H1 (cell line): ENCODE data around the gene FAM3B. TPM values are rescaled to one million over a fixed set of nuclear protein-coding genes. Genes with fewer than 3 reads are reported as not detected.

Experiments used
- CBX8 ChIP-seq: fragments of 300-800, 300-1000 bp; sonication (generic); IDR thresholded peaks from 2 replicates; pipeline ENCODE4 v1.7.1; 2016; ENCODE audit warnings: low read depth, low read length, borderline replicate concordance
- EGR1 ChIP-seq: IDR thresholded peaks from 2 replicates; pipeline ENCODE4 v1.6.1; 2011; ENCODE audit warnings: low read depth, low read length, borderline replicate concordance
- GABPA ChIP-seq: IDR thresholded peaks from 2 replicates; pipeline ENCODE4 v1.6.1; 2011; ENCODE audit warnings: mild to moderate bottlenecking, low read length, moderate library complexity, borderline replicate concordance; ENCODE audit not compliant: insufficient read depth
- polyA plus RNA-seq, 7 experiments: library from polyadenylated mRNA; depleted of rRNA in 3 of 7; stranded (reverse) in 5 of 7; unstranded in 2 of 7; fragments of >200 nt in 5 of 7; fragments of 200-250 nt in 2 of 7; gene quantifications; 1 replicate in 5 of 7; 2 replicates in 1 of 7; 4 replicates in 1 of 7; pipeline versions ENCODE4 v1.2.1 to v1.2.3, GENCODE V29; 2011 to 2013; ENCODE audit warnings: missing spikeins in 2 of 7, mixed read lengths in 2 of 7
- total RNA-seq: library from RNA; stranded (reverse); fragmentation: NEBNext Ultra II Directional; extraction: Animal tissue kit (Norgen Biotek cat#: 25700); gene quantifications from 2 replicates; pipeline ENCODE4 v1.2.1, GENCODE V29; 2021
- TF ChIP-seq, protein P1 (sequence below): fragments of 300-600 bp; sonication (generic); IDR thresholded peaks from 2 replicates; pipeline ENCODE4 v1.7.1; 2012; ENCODE audit warnings: low read length, moderate library complexity, mild to moderate bottlenecking, inconsistent platforms; ENCODE audit not compliant: insufficient replicate concordance
- TF ChIP-seq, protein P2 (sequence below): IDR thresholded peaks from 2 replicates; pipeline ENCODE4 v1.6.1; 2012; ENCODE audit warnings: low read length, inconsistent platforms
- TF ChIP-seq, protein P3 (sequence below): IDR thresholded peaks from 2 replicates; pipeline ENCODE4 v1.6.1; 2012; ENCODE audit warnings: inconsistent platforms
- TF ChIP-seq, protein P4 (sequence below): IDR thresholded peaks from 2 replicates; pipeline ENCODE4 v1.6.1; 2011; ENCODE audit warnings: low read depth, mild to moderate bottlenecking, low read length; ENCODE audit not compliant: insufficient read depth

Gene FAM3B
- total and polyA plus RNA-seq, 2 of the 8 experiments (the other 6 are each of a cell fraction or from before 2014, with no cell fraction given), result 2.0 TPM

DNA sequence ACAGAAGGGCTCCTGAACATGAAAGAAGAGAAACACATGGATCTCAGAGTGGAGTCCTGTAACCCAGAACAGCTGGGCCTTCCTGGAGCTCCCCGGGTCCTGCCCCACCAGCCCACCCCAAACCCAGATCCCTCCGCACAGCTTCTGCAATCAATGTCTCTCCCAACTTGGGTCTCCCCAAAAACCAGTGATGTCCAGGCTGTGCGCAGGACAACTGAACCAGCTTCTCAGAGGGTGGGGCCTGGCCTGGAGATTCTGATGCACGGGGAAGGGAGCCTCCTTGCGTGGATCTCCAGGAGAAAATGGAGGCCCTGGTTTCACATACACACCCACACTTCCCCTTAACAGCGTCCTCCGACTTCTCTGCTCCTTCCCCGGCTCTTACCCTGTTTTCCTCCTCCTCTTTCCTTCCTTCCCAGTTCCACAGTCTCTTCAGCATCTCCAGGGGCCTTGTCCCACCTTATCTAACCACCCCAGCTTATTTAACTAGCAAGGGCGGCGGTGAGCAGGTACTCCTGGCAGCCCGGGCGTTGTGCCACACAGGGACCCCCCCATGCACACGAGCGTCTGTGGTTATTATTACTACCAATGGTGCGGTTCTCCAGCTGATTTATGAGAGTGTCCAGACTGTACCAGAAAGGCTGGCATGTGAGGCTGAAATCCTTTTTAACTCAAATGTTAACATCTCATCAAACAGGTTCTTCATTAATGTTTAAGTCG lies 34.0 kb downstream of the FAM3B start (continued):
- TF ChIP-seq, protein P1, sequence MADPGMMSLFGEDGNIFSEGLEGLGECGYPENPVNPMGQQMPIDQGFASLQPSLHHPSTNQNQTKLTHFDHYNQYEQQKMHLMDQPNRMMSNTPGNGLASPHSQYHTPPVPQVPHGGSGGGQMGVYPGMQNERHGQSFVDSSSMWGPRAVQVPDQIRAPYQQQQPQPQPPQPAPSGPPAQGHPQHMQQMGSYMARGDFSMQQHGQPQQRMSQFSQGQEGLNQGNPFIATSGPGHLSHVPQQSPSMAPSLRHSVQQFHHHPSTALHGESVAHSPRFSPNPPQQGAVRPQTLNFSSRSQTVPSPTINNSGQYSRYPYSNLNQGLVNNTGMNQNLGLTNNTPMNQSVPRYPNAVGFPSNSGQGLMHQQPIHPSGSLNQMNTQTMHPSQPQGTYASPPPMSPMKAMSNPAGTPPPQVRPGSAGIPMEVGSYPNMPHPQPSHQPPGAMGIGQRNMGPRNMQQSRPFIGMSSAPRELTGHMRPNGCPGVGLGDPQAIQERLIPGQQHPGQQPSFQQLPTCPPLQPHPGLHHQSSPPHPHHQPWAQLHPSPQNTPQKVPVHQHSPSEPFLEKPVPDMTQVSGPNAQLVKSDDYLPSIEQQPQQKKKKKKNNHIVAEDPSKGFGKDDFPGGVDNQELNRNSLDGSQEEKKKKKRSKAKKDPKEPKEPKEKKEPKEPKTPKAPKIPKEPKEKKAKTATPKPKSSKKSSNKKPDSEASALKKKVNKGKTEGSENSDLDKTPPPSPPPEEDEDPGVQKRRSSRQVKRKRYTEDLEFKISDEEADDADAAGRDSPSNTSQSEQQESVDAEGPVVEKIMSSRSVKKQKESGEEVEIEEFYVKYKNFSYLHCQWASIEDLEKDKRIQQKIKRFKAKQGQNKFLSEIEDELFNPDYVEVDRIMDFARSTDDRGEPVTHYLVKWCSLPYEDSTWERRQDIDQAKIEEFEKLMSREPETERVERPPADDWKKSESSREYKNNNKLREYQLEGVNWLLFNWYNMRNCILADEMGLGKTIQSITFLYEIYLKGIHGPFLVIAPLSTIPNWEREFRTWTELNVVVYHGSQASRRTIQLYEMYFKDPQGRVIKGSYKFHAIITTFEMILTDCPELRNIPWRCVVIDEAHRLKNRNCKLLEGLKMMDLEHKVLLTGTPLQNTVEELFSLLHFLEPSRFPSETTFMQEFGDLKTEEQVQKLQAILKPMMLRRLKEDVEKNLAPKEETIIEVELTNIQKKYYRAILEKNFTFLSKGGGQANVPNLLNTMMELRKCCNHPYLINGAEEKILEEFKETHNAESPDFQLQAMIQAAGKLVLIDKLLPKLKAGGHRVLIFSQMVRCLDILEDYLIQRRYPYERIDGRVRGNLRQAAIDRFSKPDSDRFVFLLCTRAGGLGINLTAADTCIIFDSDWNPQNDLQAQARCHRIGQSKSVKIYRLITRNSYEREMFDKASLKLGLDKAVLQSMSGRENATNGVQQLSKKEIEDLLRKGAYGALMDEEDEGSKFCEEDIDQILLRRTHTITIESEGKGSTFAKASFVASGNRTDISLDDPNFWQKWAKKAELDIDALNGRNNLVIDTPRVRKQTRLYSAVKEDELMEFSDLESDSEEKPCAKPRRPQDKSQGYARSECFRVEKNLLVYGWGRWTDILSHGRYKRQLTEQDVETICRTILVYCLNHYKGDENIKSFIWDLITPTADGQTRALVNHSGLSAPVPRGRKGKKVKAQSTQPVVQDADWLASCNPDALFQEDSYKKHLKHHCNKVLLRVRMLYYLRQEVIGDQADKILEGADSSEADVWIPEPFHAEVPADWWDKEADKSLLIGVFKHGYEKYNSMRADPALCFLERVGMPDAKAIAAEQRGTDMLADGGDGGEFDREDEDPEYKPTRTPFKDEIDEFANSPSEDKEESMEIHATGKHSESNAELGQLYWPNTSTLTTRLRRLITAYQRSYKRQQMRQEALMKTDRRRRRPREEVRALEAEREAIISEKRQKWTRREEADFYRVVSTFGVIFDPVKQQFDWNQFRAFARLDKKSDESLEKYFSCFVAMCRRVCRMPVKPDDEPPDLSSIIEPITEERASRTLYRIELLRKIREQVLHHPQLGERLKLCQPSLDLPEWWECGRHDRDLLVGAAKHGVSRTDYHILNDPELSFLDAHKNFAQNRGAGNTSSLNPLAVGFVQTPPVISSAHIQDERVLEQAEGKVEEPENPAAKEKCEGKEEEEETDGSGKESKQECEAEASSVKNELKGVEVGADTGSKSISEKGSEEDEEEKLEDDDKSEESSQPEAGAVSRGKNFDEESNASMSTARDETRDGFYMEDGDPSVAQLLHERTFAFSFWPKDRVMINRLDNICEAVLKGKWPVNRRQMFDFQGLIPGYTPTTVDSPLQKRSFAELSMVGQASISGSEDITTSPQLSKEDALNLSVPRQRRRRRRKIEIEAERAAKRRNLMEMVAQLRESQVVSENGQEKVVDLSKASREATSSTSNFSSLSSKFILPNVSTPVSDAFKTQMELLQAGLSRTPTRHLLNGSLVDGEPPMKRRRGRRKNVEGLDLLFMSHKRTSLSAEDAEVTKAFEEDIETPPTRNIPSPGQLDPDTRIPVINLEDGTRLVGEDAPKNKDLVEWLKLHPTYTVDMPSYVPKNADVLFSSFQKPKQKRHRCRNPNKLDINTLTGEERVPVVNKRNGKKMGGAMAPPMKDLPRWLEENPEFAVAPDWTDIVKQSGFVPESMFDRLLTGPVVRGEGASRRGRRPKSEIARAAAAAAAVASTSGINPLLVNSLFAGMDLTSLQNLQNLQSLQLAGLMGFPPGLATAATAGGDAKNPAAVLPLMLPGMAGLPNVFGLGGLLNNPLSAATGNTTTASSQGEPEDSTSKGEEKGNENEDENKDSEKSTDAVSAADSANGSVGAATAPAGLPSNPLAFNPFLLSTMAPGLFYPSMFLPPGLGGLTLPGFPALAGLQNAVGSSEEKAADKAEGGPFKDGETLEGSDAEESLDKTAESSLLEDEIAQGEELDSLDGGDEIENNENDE, result no peak
- TF ChIP-seq GABPA, result no peak
- TF ChIP-seq, protein P2, sequence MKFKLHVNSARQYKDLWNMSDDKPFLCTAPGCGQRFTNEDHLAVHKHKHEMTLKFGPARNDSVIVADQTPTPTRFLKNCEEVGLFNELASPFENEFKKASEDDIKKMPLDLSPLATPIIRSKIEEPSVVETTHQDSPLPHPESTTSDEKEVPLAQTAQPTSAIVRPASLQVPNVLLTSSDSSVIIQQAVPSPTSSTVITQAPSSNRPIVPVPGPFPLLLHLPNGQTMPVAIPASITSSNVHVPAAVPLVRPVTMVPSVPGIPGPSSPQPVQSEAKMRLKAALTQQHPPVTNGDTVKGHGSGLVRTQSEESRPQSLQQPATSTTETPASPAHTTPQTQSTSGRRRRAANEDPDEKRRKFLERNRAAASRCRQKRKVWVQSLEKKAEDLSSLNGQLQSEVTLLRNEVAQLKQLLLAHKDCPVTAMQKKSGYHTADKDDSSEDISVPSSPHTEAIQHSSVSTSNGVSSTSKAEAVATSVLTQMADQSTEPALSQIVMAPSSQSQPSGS, result no peak
- TF ChIP-seq, protein P3, sequence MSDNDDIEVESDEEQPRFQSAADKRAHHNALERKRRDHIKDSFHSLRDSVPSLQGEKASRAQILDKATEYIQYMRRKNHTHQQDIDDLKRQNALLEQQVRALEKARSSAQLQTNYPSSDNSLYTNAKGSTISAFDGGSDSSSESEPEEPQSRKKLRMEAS, result no peak
- no peak for TF ChIP-seq CBX8
- TF ChIP-seq, protein P4, sequence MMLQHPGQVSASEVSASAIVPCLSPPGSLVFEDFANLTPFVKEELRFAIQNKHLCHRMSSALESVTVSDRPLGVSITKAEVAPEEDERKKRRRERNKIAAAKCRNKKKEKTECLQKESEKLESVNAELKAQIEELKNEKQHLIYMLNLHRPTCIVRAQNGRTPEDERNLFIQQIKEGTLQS, result no peak
- TF ChIP-seq EGR1, result no peak
